Measurements from ENCODE around the gene OGN. TPM values are rescaled to one million over a fixed set of nuclear protein-coding genes. Genes with fewer than 3 reads are reported as not detected.

Gene OGN
- total RNA-seq, 1 experiment from 2014 or later = not detected

DNA sequence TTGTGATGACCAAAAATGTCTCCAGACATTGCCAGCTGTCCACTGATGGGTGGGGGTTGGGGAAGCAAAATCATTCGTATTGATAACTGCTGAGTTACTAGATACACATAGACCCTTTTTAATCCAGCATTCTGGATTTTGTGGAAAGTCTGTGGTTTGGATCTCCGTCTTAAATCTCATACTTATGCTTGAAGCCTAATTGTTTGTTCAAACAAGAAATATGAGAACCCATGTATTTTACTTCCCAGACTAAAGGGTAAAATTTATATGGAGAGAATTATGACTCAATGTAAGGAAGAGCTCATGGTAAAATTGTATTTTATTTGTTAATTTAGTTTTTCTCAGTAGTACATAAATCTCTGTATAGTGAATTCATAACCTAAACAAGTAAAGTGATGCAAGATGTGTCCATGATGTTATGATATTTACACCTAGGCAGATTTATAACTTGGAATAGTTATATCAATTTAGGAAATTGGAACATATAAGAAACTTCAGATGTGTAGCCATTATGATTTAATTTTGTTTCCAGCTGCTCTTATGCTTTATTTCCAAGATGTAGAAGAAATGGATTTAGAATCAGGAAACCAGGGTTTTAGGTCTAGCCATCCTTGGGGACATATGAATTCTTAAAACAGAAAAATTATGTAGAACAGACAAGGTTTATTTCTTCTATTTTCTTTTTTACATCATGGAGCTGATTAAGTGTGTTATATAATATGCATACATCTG is 4.5 kb upstream of the OGN start:
- POLR2A ChIA-PET (ENCODE audit: unreplicated experiment) = no interaction called here
- no peaks in the 10 kb centered on the region for H3K27me3 ChIP-seq (ENCODE audit: low read length)
- H3K4me3 ChIP-seq (ENCODE audit: low read length) = no peak overlapping the region
- ATAC-seq (peak; percentile 22; the same call in 1 of the 2 replicates), DNase-seq (no peak)
- H3K9me2 ChIP-seq (replicated peaks; ENCODE audit: low read length) = no peaks in the 10 kb centered on the region
- no peaks in the 10 kb centered on the region for H3F3A ChIP-seq (ENCODE audit: low read length, unreplicated experiment)
- H3K4me2 ChIP-seq (ENCODE audit: low read length) = no peak overlapping the region
- H2AFZ ChIP-seq (ENCODE audit: low read length) = no peak overlapping the region
- no peak overlapping the region for H3K27ac ChIP-seq (ENCODE audit: low read length)
- no peaks in the 10 kb centered on the region for H3K79me2 ChIP-seq (ENCODE audit: low read length)
- no peaks in the 10 kb centered on the region for H4K20me1 ChIP-seq (ENCODE audit: low read length)
- H3K9me3 ChIP-seq (ENCODE audit: low read length) = no peaks in the 10 kb centered on the region
- peaks cover 8% of the 10 kb centered on the region for H3K4me1 ChIP-seq (ENCODE audit: insufficient read depth, low read length)
- no TSS peak for BruUV-seq (replicated peaks)
- H3K36me3 ChIP-seq (ENCODE audit: low read depth, low read length) = no peaks in the 10 kb centered on the region
- H3K9ac ChIP-seq (ENCODE audit: low read length) = no peak overlapping the region
- intact Hi-C loops (cut with micrococcal nuclease) = no loop called here
- no peak for TF ChIP-seq EZH2 (IDR thresholded peaks at IDR 0.05; ENCODE audit: low read length, unreplicated experiment)
- TF ChIP-seq, protein P1, sequence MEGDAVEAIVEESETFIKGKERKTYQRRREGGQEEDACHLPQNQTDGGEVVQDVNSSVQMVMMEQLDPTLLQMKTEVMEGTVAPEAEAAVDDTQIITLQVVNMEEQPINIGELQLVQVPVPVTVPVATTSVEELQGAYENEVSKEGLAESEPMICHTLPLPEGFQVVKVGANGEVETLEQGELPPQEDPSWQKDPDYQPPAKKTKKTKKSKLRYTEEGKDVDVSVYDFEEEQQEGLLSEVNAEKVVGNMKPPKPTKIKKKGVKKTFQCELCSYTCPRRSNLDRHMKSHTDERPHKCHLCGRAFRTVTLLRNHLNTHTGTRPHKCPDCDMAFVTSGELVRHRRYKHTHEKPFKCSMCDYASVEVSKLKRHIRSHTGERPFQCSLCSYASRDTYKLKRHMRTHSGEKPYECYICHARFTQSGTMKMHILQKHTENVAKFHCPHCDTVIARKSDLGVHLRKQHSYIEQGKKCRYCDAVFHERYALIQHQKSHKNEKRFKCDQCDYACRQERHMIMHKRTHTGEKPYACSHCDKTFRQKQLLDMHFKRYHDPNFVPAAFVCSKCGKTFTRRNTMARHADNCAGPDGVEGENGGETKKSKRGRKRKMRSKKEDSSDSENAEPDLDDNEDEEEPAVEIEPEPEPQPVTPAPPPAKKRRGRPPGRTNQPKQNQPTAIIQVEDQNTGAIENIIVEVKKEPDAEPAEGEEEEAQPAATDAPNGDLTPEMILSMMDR (conservative IDR thresholded peaks at IDR 0.05; ENCODE audit: low read depth, low read length) = no peak
- TF ChIP-seq EZH2phosphoT487 (IDR thresholded peaks at IDR 0.05; ENCODE audit: borderline replicate concordance, low read length) = no peak
- CTCF ChIA-PET = interaction anchor here (1.2 kb wide), 1 partner anchor 81 kb away, joined by 3 read pairs; no protein-coding TSS in a partner anchor

DNA sequence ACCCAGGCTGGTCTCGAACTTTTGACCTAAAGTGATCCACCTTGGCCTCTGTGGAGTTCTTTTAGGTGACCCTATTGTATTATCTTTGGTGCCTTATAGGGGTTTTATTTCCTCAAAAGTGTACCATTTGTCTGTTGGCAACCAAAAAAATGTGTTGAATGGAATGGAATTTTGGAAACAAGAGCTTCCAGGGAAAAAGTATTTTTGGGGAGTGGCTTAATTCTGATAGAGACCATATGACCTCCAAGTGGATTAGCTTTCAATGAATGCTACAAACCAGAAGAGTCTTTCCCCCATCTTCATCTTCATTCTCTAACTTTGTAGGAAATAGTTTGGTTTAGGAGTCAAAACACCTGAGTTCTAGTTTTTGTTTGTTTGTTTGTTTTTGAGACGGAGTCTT is 3.4 kb upstream of the OGN start:
- peaks cover 8% of the 10 kb centered on the region for H3K4me1 ChIP-seq (ENCODE audit: insufficient read depth, low read length)
- H3K4me2 ChIP-seq (ENCODE audit: low read length) = no peak overlapping the region
- ATAC-seq (no peak), DNase-seq (no peak)
- no peaks in the 10 kb centered on the region for H3F3A ChIP-seq (ENCODE audit: low read length, unreplicated experiment)
- no TSS peak for BruUV-seq (replicated peaks)
- no peaks in the 10 kb centered on the region for H3K27me3 ChIP-seq (ENCODE audit: low read length)
- H3K4me3 ChIP-seq (ENCODE audit: low read length) = no peak overlapping the region
- no peaks in the 10 kb centered on the region for H3K79me2 ChIP-seq (ENCODE audit: low read length)
- no peak overlapping the region for H3K9ac ChIP-seq (ENCODE audit: low read length)
- ChIA-PET POLR2A (ENCODE audit: unreplicated experiment) (no interaction called here), CTCF (no interaction called here)
- intact Hi-C loops (cut with micrococcal nuclease) = no loop called here
- H3K36me3 ChIP-seq (ENCODE audit: low read depth, low read length) = no peaks in the 10 kb centered on the region
- H3K9me2 ChIP-seq (replicated peaks; ENCODE audit: low read length) = no peaks in the 10 kb centered on the region
- no peak overlapping the region for H2AFZ ChIP-seq (ENCODE audit: low read length)
- TF ChIP-seq, protein P1 (conservative IDR thresholded peaks at IDR 0.05; ENCODE audit: low read depth, low read length) = no peak
- no peak for TF ChIP-seq EZH2phosphoT487 (IDR thresholded peaks at IDR 0.05; ENCODE audit: borderline replicate concordance, low read length)
- TF ChIP-seq EZH2 (IDR thresholded peaks at IDR 0.05; ENCODE audit: low read length, unreplicated experiment) = no peak
- H4K20me1 ChIP-seq (ENCODE audit: low read length) = no peaks in the 10 kb centered on the region
- no peak overlapping the region for H3K27ac ChIP-seq (ENCODE audit: low read length)
- H3K9me3 ChIP-seq (ENCODE audit: low read length) = no peaks in the 10 kb centered on the region

DNA sequence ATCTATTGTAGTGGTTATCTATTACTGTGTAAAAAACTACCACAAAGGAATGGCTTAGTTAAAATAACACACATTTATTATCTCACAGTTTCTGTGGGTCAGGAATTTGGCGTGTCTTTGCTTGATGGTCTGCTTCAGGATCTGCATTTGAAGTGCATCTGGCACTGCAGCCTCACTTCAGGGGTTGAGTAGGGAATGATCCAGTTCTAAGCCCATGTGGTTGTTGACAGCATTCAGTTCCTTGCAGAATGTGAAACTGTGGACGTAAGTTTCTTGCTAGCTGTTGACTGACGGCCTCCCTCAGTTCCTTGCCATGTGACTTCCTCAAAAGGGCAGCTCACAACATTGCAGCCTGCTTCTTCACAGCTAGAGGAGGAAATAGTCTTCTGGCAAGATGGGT is 2.1 kb upstream of the OGN start:
- H4K20me1 ChIP-seq (ENCODE audit: low read length) = no peaks in the 10 kb centered on the region
- peaks cover 8% of the 10 kb centered on the region for H3K4me1 ChIP-seq (ENCODE audit: insufficient read depth, low read length)
- no peak overlapping the region for H3K4me3 ChIP-seq (ENCODE audit: low read length)
- H3K9me2 ChIP-seq (replicated peaks; ENCODE audit: low read length) = no peaks in the 10 kb centered on the region
- no peak for ATAC-seq
- H3K79me2 ChIP-seq (ENCODE audit: low read length) = no peaks in the 10 kb centered on the region
- no peak overlapping the region for H3K9ac ChIP-seq (ENCODE audit: low read length)
- intact Hi-C loops (cut with micrococcal nuclease) = no loop called here
- no peaks in the 10 kb centered on the region for H3K27me3 ChIP-seq (ENCODE audit: low read length)
- no TSS peak for BruUV-seq (replicated peaks)
- H3K27ac ChIP-seq (ENCODE audit: low read length) = no peak overlapping the region
- H3F3A ChIP-seq (ENCODE audit: low read length, unreplicated experiment) = no peaks in the 10 kb centered on the region
- H3K36me3 ChIP-seq (ENCODE audit: low read depth, low read length) = no peaks in the 10 kb centered on the region
- CTCF ChIA-PET = no interaction called here
- no peak overlapping the region for H3K4me2 ChIP-seq (ENCODE audit: low read length)
- TF ChIP-seq, protein P1 (conservative IDR thresholded peaks at IDR 0.05; ENCODE audit: low read depth, low read length) = no peak
- TF ChIP-seq EZH2 (IDR thresholded peaks at IDR 0.05; ENCODE audit: low read length, unreplicated experiment) (no peak), EZH2phosphoT487 (IDR thresholded peaks at IDR 0.05; ENCODE audit: borderline replicate concordance, low read length) (no peak)
- no peaks in the 10 kb centered on the region for H3K9me3 ChIP-seq (ENCODE audit: low read length)
- DNase-seq = no peak
- POLR2A ChIA-PET (ENCODE audit: unreplicated experiment) = no interaction called here
- no peak overlapping the region for H2AFZ ChIP-seq (ENCODE audit: low read length)

All from PC-3 (cell line).